GM19455 (cell line): ENCODE data around the gene MRPS10.
"Not testable (repeated sequence)": the region's sequence is repeated elsewhere in the genome, so short reads cannot be mapped to it uniquely, and the experiment has no call there.

ENCODE experiments used
- ATAC-seq: cut with Tn5 transposase; IDR thresholded peaks from one replicate; pipeline ENCODE4 v1.9.1; 2021; ENCODE audit not compliant: unreplicated experiment

MRPS10 gene

GRCh38 chr6:42179261-42179944 is 38.3 kb downstream of the MRPS10 start:
- no peak for ATAC-seq

GRCh38 chr6:42177514-42178364 is 39.9 kb downstream of the MRPS10 start:
- no peak for ATAC-seq

GRCh38 chr6:42176981-42177380 is 40.7 kb downstream of the MRPS10 start:
- ATAC-seq: no peak

DNA sequence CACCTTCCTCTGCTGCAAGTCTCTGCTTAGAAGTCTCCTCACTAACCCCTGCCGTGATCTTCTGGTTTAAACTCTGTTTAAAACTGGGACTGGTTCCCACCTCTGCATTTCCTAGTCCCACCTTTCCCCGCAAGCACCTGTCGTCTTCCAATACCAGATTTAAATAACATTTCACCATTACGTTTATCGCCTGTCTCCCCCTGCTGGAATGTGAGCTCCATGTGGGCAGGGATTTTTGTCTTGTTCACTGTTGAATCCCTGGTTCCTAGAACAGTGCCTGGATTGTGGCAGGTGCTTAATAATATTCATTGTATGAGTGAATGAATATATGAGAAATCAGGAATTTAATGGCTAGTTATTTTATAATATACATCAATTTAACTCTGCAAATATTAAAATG is 41.8 kb downstream of the MRPS10 start:
- ATAC-seq: no peak

GRCh38 chr6:42173101-42173500 is 44.6 kb downstream of the MRPS10 start, which contains the start of gene GUCA1A:
Gene GUCA1A, plus strand, starts transcription at chr6:42173364. Its CDS starts 250 bp downstream, at chr6:42173614.
- no peak for ATAC-seq

- no peak for ATAC-seq
Measured at GRCh38 chr6:42171813-42172581, 45.7 kb downstream of the MRPS10 start.

- not testable (repeated sequence) for ATAC-seq
Measured at GRCh38 chr6:42169780-42170179, 47.9 kb downstream of the MRPS10 start.

GRCh38 chr6:42168650-42169049 is 49.0 kb downstream of the MRPS10 start:
- no peak for ATAC-seq

DNA sequence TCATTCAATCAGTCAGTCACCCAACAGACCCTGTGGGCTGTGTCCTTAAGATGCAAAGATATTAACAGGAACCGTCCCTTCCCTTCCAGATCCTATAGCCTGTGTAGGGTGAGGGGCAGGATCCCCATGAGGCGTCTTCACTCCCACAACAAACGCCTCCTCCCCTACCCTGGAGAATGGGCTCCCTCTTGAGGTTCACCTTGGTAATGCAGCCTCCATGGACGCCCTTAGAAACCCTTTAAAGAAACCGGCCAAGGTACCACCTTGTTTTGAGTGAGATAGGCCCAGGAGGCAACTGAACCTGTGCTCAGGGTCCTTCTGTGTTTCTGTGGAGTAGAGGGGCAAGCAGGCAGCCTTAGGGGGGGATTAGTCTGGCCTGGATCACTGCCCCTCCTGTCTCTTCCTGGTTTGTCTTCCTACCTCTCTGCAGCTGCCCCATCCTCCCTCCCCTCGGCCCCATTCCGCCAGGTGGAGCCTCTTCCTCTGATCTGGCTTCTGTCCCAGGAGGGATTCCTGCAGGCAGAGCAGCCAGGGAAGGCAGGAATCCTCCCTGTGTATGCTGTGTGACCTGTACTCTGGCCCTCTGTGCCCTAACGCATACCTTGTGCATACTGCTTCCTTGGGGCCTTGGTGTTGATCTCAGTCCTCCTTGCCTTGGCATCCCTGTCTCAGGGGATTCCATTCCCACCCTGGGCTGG is 51.1 kb downstream of the MRPS10 start:
- ATAC-seq: no peak

GRCh38 chr6:42165016-42165415 is 52.6 kb downstream of the MRPS10 start:
- no peak for ATAC-seq

DNA sequence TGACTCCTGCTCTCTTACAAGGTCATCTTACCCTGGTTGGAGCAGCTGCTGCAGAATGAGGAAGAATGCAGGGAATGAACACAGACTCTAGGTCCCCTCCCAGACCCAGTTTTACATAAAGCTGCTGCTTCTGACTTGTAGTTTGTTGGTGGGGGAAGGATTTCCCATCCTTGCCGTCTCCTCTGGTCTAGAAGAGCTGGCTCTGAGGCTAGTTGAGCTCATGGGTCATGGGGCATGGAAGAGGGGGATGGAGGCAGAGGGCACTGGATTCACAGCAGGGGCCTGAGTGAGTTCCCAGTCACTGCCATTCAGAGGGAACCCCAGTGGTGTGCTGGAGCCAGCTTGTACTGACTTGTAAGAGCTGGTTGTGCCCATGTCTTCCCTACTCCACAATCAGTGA is 53.7 kb downstream of the MRPS10 start:
- ATAC-seq: no peak

DNA sequence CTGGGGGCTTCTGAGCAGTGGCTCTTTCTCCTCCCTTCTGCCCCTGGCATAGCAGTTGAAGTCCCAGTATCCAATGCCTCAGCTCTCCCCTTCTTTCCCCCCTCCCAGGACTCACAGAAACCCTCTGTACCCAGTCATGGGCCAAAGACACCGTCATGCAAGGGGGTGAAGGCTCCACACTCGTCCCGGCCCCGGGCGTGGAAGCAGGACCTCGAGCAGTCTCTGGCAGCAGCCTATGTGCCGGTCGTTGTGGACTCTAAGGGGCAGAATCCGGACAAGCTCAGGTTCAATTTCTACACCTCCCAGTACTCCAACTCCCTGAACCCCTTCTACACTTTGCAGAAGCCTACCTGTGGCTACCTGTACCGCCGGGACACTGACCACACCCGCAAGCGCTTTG is 54.8 kb downstream of the MRPS10 start:
- ATAC-seq: no peak

GRCh38 chr6:42162384-42162783 is 55.3 kb downstream of the MRPS10 start:
- no peak for ATAC-seq

DNA sequence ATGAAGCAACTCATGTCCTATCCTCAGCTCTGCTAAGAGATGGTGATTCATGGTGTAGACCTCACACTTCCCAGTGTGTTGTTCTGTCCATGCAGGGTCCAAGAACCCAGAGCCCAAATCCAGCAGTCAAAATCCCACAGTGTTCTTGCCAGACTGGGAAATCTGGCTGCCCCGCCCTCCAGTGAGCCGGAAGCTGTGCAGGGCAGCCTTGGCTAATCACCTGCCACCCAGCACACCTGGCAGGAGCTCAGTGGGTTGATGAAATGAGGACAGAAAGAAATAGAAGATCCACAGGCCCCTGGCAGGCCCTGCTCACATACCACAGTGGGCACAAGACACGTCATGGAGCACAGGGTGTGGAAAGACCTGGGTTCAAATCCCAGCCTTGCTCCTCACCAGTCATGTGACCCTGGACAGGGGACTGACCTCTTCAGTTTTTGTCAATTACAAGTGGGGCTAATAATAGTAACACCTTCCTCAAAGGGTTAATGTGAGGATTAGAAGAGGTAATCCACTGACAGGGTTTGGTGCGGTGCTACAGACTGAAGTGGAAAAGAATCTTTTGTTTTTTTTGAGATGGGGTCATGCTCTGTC is 58.1 kb downstream of the MRPS10 start:
- ATAC-seq: no peak

DNA sequence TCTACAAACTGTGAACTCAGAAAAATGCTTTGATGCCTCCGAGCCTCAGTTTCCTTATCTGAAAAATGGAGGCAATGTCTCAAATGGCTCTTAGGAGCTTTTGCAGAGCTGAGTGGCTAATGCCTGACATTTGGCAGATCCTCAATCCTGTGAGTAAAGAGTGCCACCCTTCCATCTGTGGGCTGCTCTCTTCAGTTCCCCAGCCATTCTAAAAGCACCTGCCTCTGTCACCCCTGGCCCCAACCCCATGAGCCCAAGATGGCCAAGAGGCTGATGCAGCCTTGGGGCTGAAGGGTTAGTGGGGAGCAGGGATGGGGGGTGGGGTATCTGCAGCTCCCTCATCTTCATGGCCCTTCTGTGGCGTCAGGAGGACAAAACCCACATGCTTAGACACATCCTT is 59.0 kb downstream of the MRPS10 start:
- no peak for ATAC-seq

DNA sequence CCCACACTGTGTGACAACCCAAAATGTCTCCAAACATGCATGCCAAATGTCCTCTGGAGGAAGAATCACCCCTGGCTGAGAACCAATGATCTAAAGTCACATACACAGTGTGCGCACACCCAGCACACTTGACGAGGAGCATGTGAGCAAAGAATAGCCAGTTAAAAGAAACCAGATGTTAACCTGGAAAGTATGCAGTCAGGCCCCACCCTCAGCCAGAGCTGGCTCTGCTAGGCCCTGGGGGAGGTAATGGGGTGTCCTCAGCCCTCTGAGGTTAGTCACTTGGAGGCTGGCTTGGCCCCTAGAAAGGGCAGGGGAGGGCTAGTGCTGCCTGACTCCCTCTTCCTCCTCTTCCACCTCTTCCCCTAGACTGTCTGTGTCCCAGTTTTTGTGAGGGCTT is 59.6 kb downstream of the MRPS10 start:
- no peak for ATAC-seq
